GM23338 (cell line): Measurements from ENCODE around the gene RSBN1L. TPM values are rescaled to one million over a fixed set of nuclear protein-coding genes. Genes with fewer than 3 reads are reported as not detected.

Experiments
- ATAC-seq: fragments of 200-7000 bp; cut with Tn5 transposase; 3 replicates; pipeline ENCODE4 v1.9.1; 2020
- DNase-seq: peaks from one replicate; pipeline ENCODE4 v3.0.0-alpha.2; 2015; ENCODE audit warnings: low spot score
- H2AFZ ChIP-seq: fragments of 200-600 bp; sonication (generic); 2 replicates; pipeline ENCODE4 v1.8.0; 2016; ENCODE audit warnings: antibody characterized with exemption, mild to moderate bottlenecking, moderate library complexity
- H3F3A ChIP-seq: fragments of 200-600 bp; sonication (generic); replicated peaks from 2 replicates; pipeline ENCODE4 v1.8.0; 2017; ENCODE audit warnings: antibody characterized with exemption, mixed run types, low read depth
- H3K27ac ChIP-seq: fragments of 200-600 bp; sonication (generic); 2 replicates; pipeline ENCODE4 v1.6.1; 2016; ENCODE audit warnings: low read depth
- H3K27me3 ChIP-seq: fragments of 200-600 bp; sonication (generic); 2 replicates; pipeline ENCODE4 v1.8.0; 2016; ENCODE audit warnings: mild to moderate bottlenecking, mixed run types, moderate library complexity; ENCODE audit not compliant: insufficient read depth
- H3K36me3 ChIP-seq: fragments of 200-600 bp; sonication (generic); 2 replicates; pipeline ENCODE4 v1.8.0; 2016; ENCODE audit warnings: mild to moderate bottlenecking; ENCODE audit not compliant: insufficient read depth
- H3K4me1 ChIP-seq: fragments of 200-600 bp; sonication (generic); 2 replicates; pipeline ENCODE4 v1.8.0; 2016; ENCODE audit warnings: mild to moderate bottlenecking, moderate library complexity; ENCODE audit not compliant: insufficient read depth
- H3K4me2 ChIP-seq: fragments of 200-600 bp; sonication (generic); 2 replicates; pipeline ENCODE4 v1.7.1; 2017; ENCODE audit warnings: mixed run types
- H3K4me3 ChIP-seq: fragments of 200-600 bp; sonication (generic); 2 replicates; pipeline ENCODE4 v1.6.1; 2016; ENCODE audit warnings: mixed run types
- H3K79me2 ChIP-seq: fragments of 200-600 bp; sonication (generic); replicated peaks from 2 replicates; pipeline ENCODE4 v1.8.0; 2017; ENCODE audit warnings: mild to moderate bottlenecking; ENCODE audit not compliant: insufficient read depth
- H3K9me2 ChIP-seq: fragments of 200-600 bp; sonication (generic); 2 replicates; pipeline ENCODE4 v1.8.0; 2017; ENCODE audit not compliant: insufficient read depth
- H4K20me1 ChIP-seq: fragments of 200-600 bp; sonication (generic); replicated peaks from 2 replicates; pipeline ENCODE4 v1.8.0; 2017; ENCODE audit warnings: mild to moderate bottlenecking; ENCODE audit not compliant: insufficient read depth
- H3K27ac Mint-ChIP-seq: 2 replicates; pipeline ENCODE4 v1.8.0; 2020; ENCODE audit warnings: inconsistent platforms, mild to moderate bottlenecking, moderate library complexity, mixed read lengths
- H3K27me3 Mint-ChIP-seq: 3 replicates; pipeline ENCODE4 v1.8.0; 2022; ENCODE audit warnings: low read depth, mild to moderate bottlenecking, moderate library complexity, mixed read lengths, inconsistent platforms; ENCODE audit not compliant: insufficient read depth, poor library complexity
- H3K36me3 Mint-ChIP-seq: 3 replicates; pipeline ENCODE4 v1.8.0; 2021; ENCODE audit warnings: low read depth, mild to moderate bottlenecking, inconsistent platforms, moderate library complexity, mixed read lengths
- H3K4me1 Mint-ChIP-seq: 3 replicates; pipeline ENCODE4 v1.8.0; 2020; ENCODE audit warnings: mild to moderate bottlenecking, inconsistent platforms, mixed read lengths
- H3K4me3 Mint-ChIP-seq: 3 replicates; pipeline ENCODE4 v1.8.0; 2021; ENCODE audit warnings: moderate library complexity, mild to moderate bottlenecking, inconsistent platforms, mixed read lengths
- H3K9me3 Mint-ChIP-seq: 3 replicates; pipeline ENCODE4 v1.8.0; 2020; ENCODE audit warnings: moderate library complexity, mild to moderate bottlenecking, inconsistent platforms, mixed read lengths
- CREB1 ChIP-seq: fragments of 250-450 bp; sonication (Bioruptor Pico); IDR thresholded peaks from 2 replicates; pipeline ENCODE4 v1.5.0; 2020; ENCODE audit warnings: low read depth, mild to moderate bottlenecking, moderate library complexity
- CTCF ChIP-seq, 2 experiments: fragments of 200-600 bp in 1 of 2; sonication (generic) in 1 of 2; conservative IDR thresholded peaks; 2 replicates each; pipeline versions ENCODE4 v1.5.1 to v1.6.1; 2016 to 2017; ENCODE audit warnings: antibody characterized with exemption in 2 of 2, low read depth in 2 of 2, mild to moderate bottlenecking in 2 of 2, moderate library complexity in 1 of 2
- EZH2 ChIP-seq: fragments of 200-600 bp; sonication (generic); IDR thresholded peaks from one replicate; pipeline ENCODE4 v1.8.0; 2017; ENCODE audit warnings: antibody characterized with exemption, mild to moderate bottlenecking, low read depth; ENCODE audit not compliant: unreplicated experiment
- EZH2phosphoT487 ChIP-seq: fragments of 200-600 bp; sonication (generic); IDR thresholded peaks from one replicate; pipeline ENCODE4 v1.8.1; 2018; ENCODE audit warnings: antibody characterized with exemption; ENCODE audit not compliant: unreplicated experiment
- JUNB ChIP-seq: IDR thresholded peaks from one replicate; pipeline ENCODE4 v1.6.1; 2016; ENCODE audit warnings: antibody characterized with exemption; ENCODE audit not compliant: unreplicated experiment
- NANOG ChIP-seq: IDR thresholded peaks from 2 replicates; pipeline ENCODE4 v1.6.1; 2016; ENCODE audit warnings: antibody characterized with exemption, borderline replicate concordance
- POLR2AphosphoS5 ChIP-seq: IDR thresholded peaks from 2 replicates; pipeline ENCODE4 v1.6.1; 2016; ENCODE audit warnings: antibody characterized with exemption, low read depth
- STAT1 ChIP-seq: IDR thresholded peaks from one replicate; pipeline ENCODE4 v1.6.1; 2016; ENCODE audit warnings: antibody characterized with exemption; ENCODE audit not compliant: unreplicated experiment
- ZNF114 ChIP-seq: fragments of 250-450 bp; sonication (Bioruptor Pico); IDR thresholded peaks from 2 replicates; pipeline ENCODE4 v1.5.0; 2020; ENCODE audit warnings: mild to moderate bottlenecking, moderate library complexity
- ZNF331 ChIP-seq: fragments of 250-450 bp; sonication (Bioruptor Pico); IDR thresholded peaks from 2 replicates; pipeline ENCODE4 v1.5.0; 2020; ENCODE audit warnings: low read depth, mild to moderate bottlenecking, moderate library complexity
- polyA plus RNA-seq: library from polyadenylated mRNA; unstranded; fragments of >200 nt; fragmentation: Nextera tagmentation; extraction: Ambion mirVana; gene quantifications from 2 replicates; pipeline ENCODE4 v1.2.1, GENCODE V29; 2016
- total RNA-seq: library from RNA; depleted of rRNA; stranded (reverse); fragments of >200 nt; shearing (Covaris generic); gene quantifications from 2 replicates; pipeline ENCODE4 v1.2.3, GENCODE V29; 2014
- TF ChIP-seq, protein P1 (sequence below): fragments of 250-450 bp; sonication (Bioruptor Pico); IDR thresholded peaks from 2 replicates; pipeline ENCODE4 v1.5.0; 2020; ENCODE audit warnings: mild to moderate bottlenecking, moderate library complexity
- TF ChIP-seq, protein P2 (sequence below): IDR thresholded peaks from one replicate; pipeline ENCODE4 v1.6.1; 2018; ENCODE audit warnings: antibody characterized with exemption; ENCODE audit not compliant: unreplicated experiment
- TF ChIP-seq, protein P3 (sequence below): IDR thresholded peaks from 2 replicates; pipeline ENCODE4 v1.6.1; 2016; ENCODE audit warnings: antibody characterized with exemption

RSBN1L gene
- total and polyA plus RNA-seq, 2 experiments from 2014 or later: 9.7 to 19.7 TPM

DNA sequence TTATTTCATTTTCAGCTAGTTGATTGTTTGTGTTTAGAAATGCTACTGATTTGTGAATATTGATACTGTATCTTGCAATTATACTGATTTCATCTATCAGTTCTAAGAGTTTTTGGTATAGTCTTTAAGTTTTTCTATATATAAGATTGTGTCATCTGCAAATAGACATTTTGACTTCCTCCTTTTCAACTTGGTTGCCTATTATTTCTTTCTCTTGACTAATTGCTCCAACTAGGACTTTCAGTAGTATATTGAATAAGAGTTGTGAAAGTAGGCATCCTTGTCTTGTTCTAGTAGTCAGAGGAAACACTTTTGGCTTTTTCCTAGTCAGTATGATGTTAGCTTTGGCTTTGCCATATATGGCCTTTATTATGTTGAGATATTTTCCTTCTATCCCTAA, 122.8 kb downstream of the RSBN1L start:
- peaks cover 4% of the 10 kb centered on the region for H3K27me3 Mint-ChIP-seq
- ATAC-seq (no peak), DNase-seq (no peak)
- Histone ChIP-seq H3K4me3 (no peak overlapping the region), H3K27me3 (no peaks in the 10 kb centered on the region), H3K79me2 (peaks cover 36% of the 10 kb centered on the region), H3F3A (no peaks in the 10 kb centered on the region), H3K36me3 (peaks cover 7% of the 10 kb centered on the region), H3K4me1 (no peaks in the 10 kb centered on the region), H3K27ac (no peak overlapping the region), H2AFZ (no peak overlapping the region), H3K4me2 (no peak overlapping the region), H3K9me2 (no peaks in the 10 kb centered on the region), H4K20me1 (no peaks in the 10 kb centered on the region)
- TF ChIP-seq, protein P1, sequence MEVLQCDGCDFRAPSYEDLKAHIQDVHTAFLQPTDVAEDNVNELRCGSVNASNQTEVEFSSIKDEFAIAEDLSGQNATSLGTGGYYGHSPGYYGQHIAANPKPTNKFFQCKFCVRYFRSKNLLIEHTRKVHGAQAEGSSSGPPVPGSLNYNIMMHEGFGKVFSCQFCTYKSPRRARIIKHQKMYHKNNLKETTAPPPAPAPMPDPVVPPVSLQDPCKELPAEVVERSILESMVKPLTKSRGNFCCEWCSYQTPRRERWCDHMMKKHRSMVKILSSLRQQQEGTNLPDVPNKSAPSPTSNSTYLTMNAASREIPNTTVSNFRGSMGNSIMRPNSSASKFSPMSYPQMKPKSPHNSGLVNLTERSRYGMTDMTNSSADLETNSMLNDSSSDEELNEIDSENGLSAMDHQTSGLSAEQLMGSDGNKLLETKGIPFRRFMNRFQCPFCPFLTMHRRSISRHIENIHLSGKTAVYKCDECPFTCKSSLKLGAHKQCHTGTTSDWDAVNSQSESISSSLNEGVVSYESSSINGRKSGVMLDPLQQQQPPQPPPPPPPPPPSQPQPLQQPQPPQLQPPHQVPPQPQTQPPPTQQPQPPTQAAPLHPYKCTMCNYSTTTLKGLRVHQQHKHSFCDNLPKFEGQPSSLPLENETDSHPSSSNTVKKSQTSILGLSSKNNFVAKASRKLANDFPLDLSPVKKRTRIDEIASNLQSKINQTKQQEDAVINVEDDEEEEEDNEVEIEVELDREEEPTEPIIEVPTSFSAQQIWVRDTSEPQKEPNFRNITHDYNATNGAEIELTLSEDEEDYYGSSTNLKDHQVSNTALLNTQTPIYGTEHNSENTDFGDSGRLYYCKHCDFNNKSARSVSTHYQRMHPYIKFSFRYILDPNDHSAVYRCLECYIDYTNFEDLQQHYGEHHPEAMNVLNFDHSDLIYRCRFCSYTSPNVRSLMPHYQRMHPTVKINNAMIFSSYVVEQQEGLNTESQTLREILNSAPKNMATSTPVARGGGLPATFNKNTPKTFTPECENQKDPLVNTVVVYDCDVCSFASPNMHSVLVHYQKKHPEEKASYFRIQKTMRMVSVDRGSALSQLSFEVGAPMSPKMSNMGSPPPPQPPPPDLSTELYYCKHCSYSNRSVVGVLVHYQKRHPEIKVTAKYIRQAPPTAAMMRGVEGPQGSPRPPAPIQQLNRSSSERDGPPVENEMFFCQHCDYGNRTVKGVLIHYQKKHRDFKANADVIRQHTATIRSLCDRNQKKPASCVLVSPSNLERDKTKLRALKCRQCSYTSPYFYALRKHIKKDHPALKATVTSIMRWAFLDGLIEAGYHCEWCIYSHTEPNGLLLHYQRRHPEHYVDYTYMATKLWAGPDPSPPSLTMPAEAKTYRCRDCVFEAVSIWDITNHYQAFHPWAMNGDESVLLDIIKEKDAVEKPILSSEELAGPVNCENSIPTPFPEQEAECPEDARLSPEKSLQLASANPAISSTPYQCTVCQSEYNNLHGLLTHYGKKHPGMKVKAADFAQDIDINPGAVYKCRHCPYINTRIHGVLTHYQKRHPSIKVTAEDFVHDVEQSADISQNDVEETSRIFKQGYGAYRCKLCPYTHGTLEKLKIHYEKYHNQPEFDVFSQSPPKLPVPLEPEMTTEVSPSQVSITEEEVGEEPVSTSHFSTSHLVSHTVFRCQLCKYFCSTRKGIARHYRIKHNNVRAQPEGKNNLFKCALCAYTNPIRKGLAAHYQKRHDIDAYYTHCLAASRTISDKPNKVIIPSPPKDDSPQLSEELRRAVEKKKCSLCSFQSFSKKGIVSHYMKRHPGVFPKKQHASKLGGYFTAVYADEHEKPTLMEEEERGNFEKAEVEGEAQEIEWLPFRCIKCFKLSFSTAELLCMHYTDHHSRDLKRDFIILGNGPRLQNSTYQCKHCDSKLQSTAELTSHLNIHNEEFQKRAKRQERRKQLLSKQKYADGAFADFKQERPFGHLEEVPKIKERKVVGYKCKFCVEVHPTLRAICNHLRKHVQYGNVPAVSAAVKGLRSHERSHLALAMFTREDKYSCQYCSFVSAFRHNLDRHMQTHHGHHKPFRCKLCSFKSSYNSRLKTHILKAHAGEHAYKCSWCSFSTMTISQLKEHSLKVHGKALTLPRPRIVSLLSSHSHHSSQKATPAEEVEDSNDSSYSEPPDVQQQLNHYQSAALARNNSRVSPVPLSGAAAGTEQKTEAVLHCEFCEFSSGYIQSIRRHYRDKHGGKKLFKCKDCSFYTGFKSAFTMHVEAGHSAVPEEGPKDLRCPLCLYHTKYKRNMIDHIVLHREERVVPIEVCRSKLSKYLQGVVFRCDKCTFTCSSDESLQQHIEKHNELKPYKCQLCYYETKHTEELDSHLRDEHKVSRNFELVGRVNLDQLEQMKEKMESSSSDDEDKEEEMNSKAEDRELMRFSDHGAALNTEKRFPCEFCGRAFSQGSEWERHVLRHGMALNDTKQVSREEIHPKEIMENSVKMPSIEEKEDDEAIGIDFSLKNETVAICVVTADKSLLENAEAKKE: no peak
- no peak for TF ChIP-seq JUNB
- no peak for TF ChIP-seq CTCF (conservative IDR thresholded peaks at IDR 0.05; ENCODE audit: low read depth in 2 of 2)
- TF ChIP-seq CREB1 (CRISPR knock-in tag): no peak
- no peak for TF ChIP-seq EZH2phosphoT487
- TF ChIP-seq, protein P2, sequence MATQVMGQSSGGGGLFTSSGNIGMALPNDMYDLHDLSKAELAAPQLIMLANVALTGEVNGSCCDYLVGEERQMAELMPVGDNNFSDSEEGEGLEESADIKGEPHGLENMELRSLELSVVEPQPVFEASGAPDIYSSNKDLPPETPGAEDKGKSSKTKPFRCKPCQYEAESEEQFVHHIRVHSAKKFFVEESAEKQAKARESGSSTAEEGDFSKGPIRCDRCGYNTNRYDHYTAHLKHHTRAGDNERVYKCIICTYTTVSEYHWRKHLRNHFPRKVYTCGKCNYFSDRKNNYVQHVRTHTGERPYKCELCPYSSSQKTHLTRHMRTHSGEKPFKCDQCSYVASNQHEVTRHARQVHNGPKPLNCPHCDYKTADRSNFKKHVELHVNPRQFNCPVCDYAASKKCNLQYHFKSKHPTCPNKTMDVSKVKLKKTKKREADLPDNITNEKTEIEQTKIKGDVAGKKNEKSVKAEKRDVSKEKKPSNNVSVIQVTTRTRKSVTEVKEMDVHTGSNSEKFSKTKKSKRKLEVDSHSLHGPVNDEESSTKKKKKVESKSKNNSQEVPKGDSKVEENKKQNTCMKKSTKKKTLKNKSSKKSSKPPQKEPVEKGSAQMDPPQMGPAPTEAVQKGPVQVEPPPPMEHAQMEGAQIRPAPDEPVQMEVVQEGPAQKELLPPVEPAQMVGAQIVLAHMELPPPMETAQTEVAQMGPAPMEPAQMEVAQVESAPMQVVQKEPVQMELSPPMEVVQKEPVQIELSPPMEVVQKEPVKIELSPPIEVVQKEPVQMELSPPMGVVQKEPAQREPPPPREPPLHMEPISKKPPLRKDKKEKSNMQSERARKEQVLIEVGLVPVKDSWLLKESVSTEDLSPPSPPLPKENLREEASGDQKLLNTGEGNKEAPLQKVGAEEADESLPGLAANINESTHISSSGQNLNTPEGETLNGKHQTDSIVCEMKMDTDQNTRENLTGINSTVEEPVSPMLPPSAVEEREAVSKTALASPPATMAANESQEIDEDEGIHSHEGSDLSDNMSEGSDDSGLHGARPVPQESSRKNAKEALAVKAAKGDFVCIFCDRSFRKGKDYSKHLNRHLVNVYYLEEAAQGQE: no peak
- no peak for TF ChIP-seq STAT1
- TF ChIP-seq ZNF114 (CRISPR knock-in tag): no peak
- TF ChIP-seq ZNF331 (CRISPR knock-in tag): no peak
- no peak for TF ChIP-seq NANOG
- TF ChIP-seq POLR2AphosphoS5: no peak
- TF ChIP-seq, protein P3, sequence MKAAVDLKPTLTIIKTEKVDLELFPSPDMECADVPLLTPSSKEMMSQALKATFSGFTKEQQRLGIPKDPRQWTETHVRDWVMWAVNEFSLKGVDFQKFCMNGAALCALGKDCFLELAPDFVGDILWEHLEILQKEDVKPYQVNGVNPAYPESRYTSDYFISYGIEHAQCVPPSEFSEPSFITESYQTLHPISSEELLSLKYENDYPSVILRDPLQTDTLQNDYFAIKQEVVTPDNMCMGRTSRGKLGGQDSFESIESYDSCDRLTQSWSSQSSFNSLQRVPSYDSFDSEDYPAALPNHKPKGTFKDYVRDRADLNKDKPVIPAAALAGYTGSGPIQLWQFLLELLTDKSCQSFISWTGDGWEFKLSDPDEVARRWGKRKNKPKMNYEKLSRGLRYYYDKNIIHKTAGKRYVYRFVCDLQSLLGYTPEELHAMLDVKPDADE: no peak
- no peak for TF ChIP-seq EZH2
- no peak overlapping the region for H3K27ac Mint-ChIP-seq
- peaks cover 55% of the 10 kb centered on the region for H3K36me3 Mint-ChIP-seq
- H3K4me1 Mint-ChIP-seq: no peaks in the 10 kb centered on the region
- H3K9me3 Mint-ChIP-seq: peaks cover 47% of the 10 kb centered on the region
- no peak overlapping the region for H3K4me3 Mint-ChIP-seq
